H1 (cell line): ENCODE data around the gene P4HA1. TPM values are rescaled to one million over a fixed set of nuclear protein-coding genes. Genes with fewer than 3 reads are reported as not detected.

ENCODE experiments used
- CTCF ChIA-PET: fragments of 300-600 bp; sonication (Branson Sonifier 250); formaldehyde crosslinking; loops from one replicate; lab custom pipeline; 2021; ENCODE audit not compliant: partially characterized antibody; lab: Charles Lee
- POLR2A ChIA-PET: fragments of 300-600 bp; sonication (Branson Sonifier 250); formaldehyde crosslinking; loops from one replicate; lab custom pipeline; 2021; ENCODE audit warnings: inconsistent platforms; ENCODE audit not compliant: partially characterized antibody; lab: Charles Lee
- DNase-seq, 2 experiments: peaks; one replicate each; pipeline versions ENCODE4 v3.0.0 to v3.0.0-alpha.2; 2010 to 2022; ENCODE audit warnings: low spot score in 2 of 2, low read depth in 1 of 2, mixed read lengths in 1 of 2
- FAIRE-seq: peaks from 2 replicates; lab custom pipeline; 2011; peaks lifted over from hg19 to GRCh38; lab: Jason Lieb, UNC
- H2AFZ ChIP-seq: 2 replicates; pipeline ENCODE4 v1.8.1; 2012; ENCODE audit warnings: low read length, inconsistent platforms
- H2AK5ac ChIP-seq: 2 replicates; pipeline ENCODE4 v1.6.1; 2013; ENCODE audit warnings: low read depth, low read length
- H2BK120ac ChIP-seq: replicated peaks from 2 replicates; pipeline ENCODE3; 2013; ENCODE audit warnings: low read depth, low read length, inconsistent platforms
- H2BK12ac ChIP-seq: 2 replicates; pipeline ENCODE4 v1.6.1; 2013; ENCODE audit warnings: low read depth, low read length
- H2BK15ac ChIP-seq: 2 replicates; pipeline ENCODE4 v1.6.1; 2013; ENCODE audit warnings: low read length
- H2BK20ac ChIP-seq: 2 replicates; pipeline ENCODE4 v1.6.1; 2013; ENCODE audit warnings: low read length
- H2BK5ac ChIP-seq: 2 replicates; pipeline ENCODE4 v1.6.1; 2013; ENCODE audit warnings: low read depth, low read length
- H3K14ac ChIP-seq: 2 replicates; pipeline ENCODE4 v1.6.1; 2013; ENCODE audit warnings: inconsistent platforms; ENCODE audit not compliant: insufficient read length
- H3K18ac ChIP-seq: 2 replicates; pipeline ENCODE4 v1.6.1; 2013; ENCODE audit warnings: low read length; ENCODE audit errors: extremely low read depth
- H3K23ac ChIP-seq: 2 replicates; pipeline ENCODE4 v1.6.1; 2013; ENCODE audit warnings: inconsistent platforms; ENCODE audit not compliant: insufficient read length
- H3K23me2 ChIP-seq: 2 replicates; pipeline ENCODE4 v1.6.1; 2013; ENCODE audit warnings: low read depth, low read length
- H3K27ac ChIP-seq: 2 replicates; pipeline ENCODE4 v1.6.1; 2011; ENCODE audit warnings: low read depth, low read length, inconsistent platforms
- H3K27me3 ChIP-seq, 4 experiments: replicated peaks in 1 of 4; 1 replicate in 1 of 4; 2 replicates in 3 of 4; pipeline versions ENCODE4 v1.6.1 to v1.8.1; 2011 to 2013; ENCODE audit warnings: low read length in 3 of 4, mild to moderate bottlenecking in 3 of 4, inconsistent platforms in 2 of 4, mixed read lengths in 2 of 4, moderate library complexity in 1 of 4; ENCODE audit not compliant: control insufficient read depth in 3 of 4, insufficient read depth in 3 of 4; ENCODE audit errors: extremely low read depth in 1 of 4
- H3K36me3 ChIP-seq, 4 experiments: 2 replicates each; pipeline versions ENCODE4 v1.6.1 to v1.8.1; 2011 to 2013; ENCODE audit warnings: mild to moderate bottlenecking in 4 of 4, low read length in 3 of 4, moderate library complexity in 2 of 4, control low read depth in 1 of 4, inconsistent platforms in 1 of 4; ENCODE audit not compliant: insufficient read depth in 4 of 4, control insufficient read depth in 2 of 4
- H3K4ac ChIP-seq: replicated peaks from 2 replicates; pipeline ENCODE3; 2013; ENCODE audit warnings: low read length, low read depth, mixed read lengths, inconsistent platforms; ENCODE audit not compliant: insufficient read length
- H3K4me1 ChIP-seq, 4 experiments: replicated peaks in 1 of 4; 1 replicate in 1 of 4; 2 replicates in 3 of 4; pipeline versions ENCODE4 v1.6.1 to v1.8.1; 2011 to 2013; ENCODE audit warnings: low read length in 3 of 4, inconsistent platforms in 2 of 4, mixed read lengths in 1 of 4; ENCODE audit not compliant: insufficient read depth in 4 of 4, control insufficient read depth in 3 of 4
- H3K4me2 ChIP-seq, 2 experiments: 2 replicates each; pipeline versions ENCODE4 v1.6.1 to v1.8.1; 2011 to 2013; ENCODE audit warnings: low read depth in 2 of 2, low read length in 2 of 2, control low read depth in 1 of 2, inconsistent platforms in 1 of 2, mild to moderate bottlenecking in 1 of 2; ENCODE audit not compliant: insufficient read depth in 1 of 2
- H3K4me3 ChIP-seq, 4 experiments: fragments of 200-600, 300-600 bp in 1 of 4; sonication (generic), shearing (Covaris generic), sonication (Bioruptor Twin) in 1 of 4; 2 replicates each; pipeline versions ENCODE4 v1.5.1 to v1.8.1; 2011 to 2016; ENCODE audit warnings: low read length in 4 of 4, low read depth in 3 of 4, control low read depth in 2 of 4, inconsistent platforms in 2 of 4, mild to moderate bottlenecking in 2 of 4, mixed read lengths in 1 of 4, moderate library complexity in 1 of 4; ENCODE audit not compliant: insufficient read depth in 2 of 4; ENCODE audit errors: extremely low read depth in 1 of 4
- H3K56ac ChIP-seq: replicated peaks from 2 replicates; pipeline ENCODE3; 2013; ENCODE audit warnings: low read depth, mild to moderate bottlenecking, mixed read lengths, low read length, inconsistent platforms; ENCODE audit not compliant: insufficient read length
- H3K79me1 ChIP-seq: 2 replicates; pipeline ENCODE4 v1.6.1; 2013; ENCODE audit warnings: low read depth, low read length, control low read depth
- H3K79me2 ChIP-seq, 2 experiments: 2 replicates each; pipeline versions ENCODE4 v1.6.1 to v1.8.1; 2012 to 2013; ENCODE audit warnings: low read length in 2 of 2, mild to moderate bottlenecking in 2 of 2, inconsistent platforms in 1 of 2; ENCODE audit not compliant: insufficient read depth in 2 of 2, control insufficient read depth in 1 of 2
- H3K9ac ChIP-seq, 4 experiments: replicated peaks in 1 of 4; 1 replicate in 1 of 4; 2 replicates in 3 of 4; pipeline versions ENCODE4 v1.6.1 to v1.8.1; 2011 to 2013; ENCODE audit warnings: low read depth in 3 of 4, low read length in 3 of 4, control low read depth in 2 of 4, mild to moderate bottlenecking in 2 of 4, moderate library complexity in 2 of 4, inconsistent platforms in 1 of 4; ENCODE audit errors: extremely low read depth in 1 of 4
- H3K9me3 ChIP-seq, 2 experiments: 2 replicates each; pipeline versions ENCODE4 v1.6.1 to v1.8.1; 2012 to 2013; ENCODE audit warnings: mild to moderate bottlenecking in 2 of 2, moderate library complexity in 2 of 2, control low read depth in 1 of 2, inconsistent platforms in 1 of 2, low read depth in 1 of 2, low read length in 1 of 2, mixed read lengths in 1 of 2; ENCODE audit not compliant: insufficient read depth in 2 of 2
- H4K20me1 ChIP-seq, 2 experiments: replicated peaks in 1 of 2; 2 replicates each; pipeline versions ENCODE3 to v1.8.1; 2011 to 2013; ENCODE audit warnings: inconsistent platforms in 2 of 2, low read length in 2 of 2, mild to moderate bottlenecking in 1 of 2; ENCODE audit not compliant: insufficient read depth in 2 of 2, control insufficient read depth in 1 of 2
- H4K5ac ChIP-seq: 2 replicates; pipeline ENCODE4 v1.6.1; 2013; ENCODE audit warnings: low read length, low read depth, mixed read lengths, inconsistent platforms; ENCODE audit not compliant: insufficient read length
- H4K8ac ChIP-seq: 2 replicates; pipeline ENCODE4 v1.8.0; 2013; ENCODE audit warnings: mild to moderate bottlenecking, moderate library complexity, low read length, inconsistent platforms; ENCODE audit not compliant: insufficient read depth; ENCODE audit errors: extremely low read depth
- H4K91ac ChIP-seq: replicated peaks from 2 replicates; pipeline ENCODE3; 2013; ENCODE audit warnings: low read length, mixed read lengths, inconsistent platforms; ENCODE audit not compliant: insufficient read length
- ATF3 ChIP-seq: IDR thresholded peaks from 2 replicates; pipeline ENCODE4 v1.6.1; 2011; ENCODE audit warnings: low read depth, mild to moderate bottlenecking, low read length; ENCODE audit not compliant: insufficient read depth
- CEBPB ChIP-seq: IDR thresholded peaks from 2 replicates; pipeline ENCODE4 v1.6.1; 2012; ENCODE audit warnings: low read depth, low read length
- CHD1 ChIP-seq: IDR thresholded peaks from 2 replicates; pipeline ENCODE4 v1.6.1; 2012; ENCODE audit warnings: low read depth, low read length, improper control_type of control experiment
- CHD2 ChIP-seq: IDR thresholded peaks from 2 replicates; pipeline ENCODE4 v1.6.1; 2012; ENCODE audit warnings: low read length, improper control_type of control experiment
- CREB1 ChIP-seq: IDR thresholded peaks from 2 replicates; pipeline ENCODE4 v1.6.1; 2012; ENCODE audit warnings: inconsistent platforms
- E2F6 ChIP-seq: IDR thresholded peaks from 2 replicates; pipeline ENCODE4 v1.6.1; 2012; ENCODE audit warnings: inconsistent platforms
- JUN ChIP-seq: IDR thresholded peaks from 2 replicates; pipeline ENCODE4 v1.6.1; 2011; ENCODE audit warnings: low read depth, mild to moderate bottlenecking, improper control_type of control experiment, low read length
- KDM1A ChIP-seq: fragments of 200-600, 300-600 bp; sonication (generic); IDR thresholded peaks from 2 replicates; pipeline ENCODE4 v1.7.1; 2016; ENCODE audit warnings: mild to moderate bottlenecking, low read length, borderline replicate concordance
- KDM5A ChIP-seq: fragments of 200-600 bp; IDR thresholded peaks from 2 replicates; pipeline ENCODE4 v1.7.1; 2012; ENCODE audit warnings: mild to moderate bottlenecking, low read length, inconsistent platforms, mixed read lengths
- MAFK ChIP-seq: IDR thresholded peaks from 2 replicates; pipeline ENCODE4 v1.6.1; 2012; ENCODE audit warnings: low read depth, mild to moderate bottlenecking, improper control_type of control experiment, low read length
- POU5F1 ChIP-seq: IDR thresholded peaks from 2 replicates; pipeline ENCODE4 v1.6.1; 2011; ENCODE audit warnings: low read depth, mild to moderate bottlenecking, low read length, moderate library complexity
- SAP30 ChIP-seq: fragments of 300-600 bp; sonication (generic); IDR thresholded peaks from 2 replicates; pipeline ENCODE4 v1.7.1; 2012; ENCODE audit warnings: low read length, moderate library complexity, mild to moderate bottlenecking, inconsistent platforms; ENCODE audit not compliant: insufficient read depth, insufficient replicate concordance
- SIRT6 ChIP-seq: IDR thresholded peaks from one replicate; pipeline ENCODE4 v1.7.1; 2012; ENCODE audit warnings: low read length, inconsistent platforms
- SP1 ChIP-seq: IDR thresholded peaks from 2 replicates; pipeline ENCODE4 v1.6.1; 2011; ENCODE audit warnings: low read depth, low read length
- SP2 ChIP-seq: IDR thresholded peaks from 2 replicates; pipeline ENCODE4 v1.6.1; 2012; ENCODE audit warnings: mild to moderate bottlenecking, low read length, inconsistent platforms
- TAF1 ChIP-seq: IDR thresholded peaks from 2 replicates; pipeline ENCODE4 v1.6.1; 2011; ENCODE audit warnings: mild to moderate bottlenecking, low read depth, low read length
- polyA plus RNA-seq, 7 experiments: library from polyadenylated mRNA; depleted of rRNA in 3 of 7; stranded (reverse) in 5 of 7; unstranded in 2 of 7; fragments of >200 nt in 5 of 7; fragments of 200-250 nt in 2 of 7; gene quantifications; 1 replicate in 5 of 7; 2 replicates in 1 of 7; 4 replicates in 1 of 7; pipeline versions ENCODE4 v1.2.1 to v1.2.3, GENCODE V29; 2011 to 2013; ENCODE audit warnings: missing spikeins in 2 of 7, mixed read lengths in 2 of 7
- total RNA-seq: library from RNA; stranded (reverse); fragmentation: NEBNext Ultra II Directional; extraction: Animal tissue kit (Norgen Biotek cat#: 25700); gene quantifications from 2 replicates; pipeline ENCODE4 v1.2.1, GENCODE V29; 2021

P4HA1 gene
- total and polyA plus RNA-seq, 2 of the 8 experiments (the other 6 are each of a cell fraction or from before 2014, with no cell fraction given): 12.0 to 25.7 TPM

DNA sequence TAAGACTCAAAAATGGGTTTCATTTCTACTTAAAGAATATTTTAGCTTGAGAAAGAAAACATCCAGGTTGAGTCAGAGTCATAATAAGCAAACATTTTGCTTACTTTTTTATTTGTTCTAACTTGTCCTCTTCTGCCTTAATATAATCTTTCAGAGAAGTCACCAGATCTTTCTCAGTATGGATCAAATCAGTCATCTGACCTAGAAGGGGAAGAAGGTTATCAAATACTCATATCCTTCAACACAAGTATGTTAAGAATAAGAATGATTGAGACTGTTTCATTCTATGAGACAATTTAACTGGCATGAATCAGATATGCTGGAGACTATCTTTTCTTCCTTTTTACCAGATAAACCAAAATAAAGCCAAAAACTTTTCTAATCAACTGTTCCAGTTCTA lies 23.0 kb downstream of the P4HA1 start:
- H3K36me3 ChIP-seq: peaks cover 0 to 25% (median 6%) of the 10 kb centered on the region in 4 experiments; a peak in 4 of 8 replicates
- no peak for FAIRE-seq
- TF ChIP-seq CHD1 (no peak), POU5F1 (no peak), MAFK (no peak), SP2 (no peak), CEBPB (no peak), KDM5A (no peak), SIRT6 (no peak), SP1 (no peak), SAP30 (no peak), CHD2 (no peak), CREB1 (no peak), E2F6 (no peak), ATF3 (no peak), JUN (no peak), KDM1A (no peak), TAF1 (no peak)

More for the DNA sequence above, 23.0 kb downstream of the P4HA1 start:
- Histone ChIP-seq H2AK5ac (no peak overlapping the region), H3K79me1 (no peaks in the 10 kb centered on the region), H4K8ac (no peak overlapping the region), H3K79me2 (peaks cover 0 to 10% of the 10 kb centered on the region in 2 experiments; a peak in 2 of 4 replicates), H4K20me1 (peaks cover 0 to 2% of the 10 kb centered on the region in 2 experiments), H3K4me3 (no peak overlapping the region), H2BK20ac (no peak overlapping the region), H3K27ac (no peak overlapping the region), H3K18ac (no peak overlapping the region), H3K9me3 (no peaks in the 10 kb centered on the region), H2AFZ (no peak overlapping the region), H3K4ac (no peak overlapping the region), H3K14ac (no peak overlapping the region), H3K23ac (no peak overlapping the region), H2BK5ac (no peak overlapping the region), H3K56ac (no peak overlapping the region), H3K27me3 (no peaks in the 10 kb centered on the region), H2BK120ac (no peak overlapping the region), H3K9ac (no peak overlapping the region), H4K91ac (no peak overlapping the region), H4K5ac (no peak overlapping the region), H3K4me2 (no peak overlapping the region), H2BK12ac (no peak overlapping the region), H2BK15ac (no peak overlapping the region), H3K4me1 (no peaks in the 10 kb centered on the region), H3K23me2 (no peaks in the 10 kb centered on the region)
- no peak for DNase-seq
- ChIA-PET POLR2A (interaction anchor here (0.6 kb wide), 1 partner anchor 13 kb away, joined by 3 read pairs; no protein-coding TSS in a partner anchor), CTCF (interaction anchor here (1.3 kb wide), 1 partner anchor 133 kb away, joined by 3 read pairs; no protein-coding TSS in a partner anchor)
